ENCODE data around the gene ACYP1.

Gene ACYP1

DNA sequence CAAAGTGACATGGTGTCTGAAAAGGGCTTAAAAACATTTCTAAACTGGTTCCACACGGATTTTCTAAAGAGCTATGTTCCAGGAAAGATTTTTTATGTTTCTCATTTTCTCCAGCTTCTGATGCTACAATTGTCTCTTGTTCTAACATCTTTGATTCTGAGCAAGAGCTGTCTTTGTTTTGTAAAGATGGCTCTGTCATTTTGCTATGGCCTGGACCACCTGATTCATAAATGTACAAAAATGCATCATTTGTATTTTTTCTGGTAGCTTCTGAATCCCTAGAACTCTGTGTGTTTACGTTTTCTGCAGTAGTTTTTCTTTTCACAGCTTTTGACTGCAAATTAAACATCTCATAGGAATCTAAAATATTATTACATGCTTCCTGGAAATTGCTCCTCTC, 15.7 kb downstream of the ACYP1 start:
- Histone ChIP-seq H3K9me2 (replicated peaks; ENCODE audit: insufficient read depth, low read length) (no peaks in the 10 kb centered on the region), H3K27me3 (replicated peaks; ENCODE audit: insufficient read depth, low read length) (no peaks in the 10 kb centered on the region), H3K27ac (ENCODE audit: low read length) (no peak overlapping the region), H4K20me1 (ENCODE audit: insufficient read depth, low read length) (no peaks in the 10 kb centered on the region), H3F3A (ENCODE audit: insufficient read depth, low read length) (peaks cover 3% of the 10 kb centered on the region; the same call in 1 of the 2 replicates), H3K9me3 (replicated peaks; ENCODE audit: insufficient read depth, low read length) (no peaks in the 10 kb centered on the region), H3K9ac (ENCODE audit: low read length) (no peak overlapping the region), H3K4me1 (ENCODE audit: low read length) (no peaks in the 10 kb centered on the region), H3K36me3 (replicated peaks; ENCODE audit: insufficient read depth, low read length) (no peaks in the 10 kb centered on the region), H3K4me3 (ENCODE audit: low read length) (no peak overlapping the region), H3K79me2 (ENCODE audit: low read length) (no peaks in the 10 kb centered on the region), H2AFZ (ENCODE audit: low read length) (no peak overlapping the region), H3K4me2 (ENCODE audit: low read depth, low read length) (no peak overlapping the region)
- TF ChIP-seq, protein P1, sequence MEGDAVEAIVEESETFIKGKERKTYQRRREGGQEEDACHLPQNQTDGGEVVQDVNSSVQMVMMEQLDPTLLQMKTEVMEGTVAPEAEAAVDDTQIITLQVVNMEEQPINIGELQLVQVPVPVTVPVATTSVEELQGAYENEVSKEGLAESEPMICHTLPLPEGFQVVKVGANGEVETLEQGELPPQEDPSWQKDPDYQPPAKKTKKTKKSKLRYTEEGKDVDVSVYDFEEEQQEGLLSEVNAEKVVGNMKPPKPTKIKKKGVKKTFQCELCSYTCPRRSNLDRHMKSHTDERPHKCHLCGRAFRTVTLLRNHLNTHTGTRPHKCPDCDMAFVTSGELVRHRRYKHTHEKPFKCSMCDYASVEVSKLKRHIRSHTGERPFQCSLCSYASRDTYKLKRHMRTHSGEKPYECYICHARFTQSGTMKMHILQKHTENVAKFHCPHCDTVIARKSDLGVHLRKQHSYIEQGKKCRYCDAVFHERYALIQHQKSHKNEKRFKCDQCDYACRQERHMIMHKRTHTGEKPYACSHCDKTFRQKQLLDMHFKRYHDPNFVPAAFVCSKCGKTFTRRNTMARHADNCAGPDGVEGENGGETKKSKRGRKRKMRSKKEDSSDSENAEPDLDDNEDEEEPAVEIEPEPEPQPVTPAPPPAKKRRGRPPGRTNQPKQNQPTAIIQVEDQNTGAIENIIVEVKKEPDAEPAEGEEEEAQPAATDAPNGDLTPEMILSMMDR (IDR thresholded peaks at IDR 0.05; ENCODE audit: low read length) = no peak
- TF ChIP-seq EZH2phosphoT487 (IDR thresholded peaks at IDR 0.05; ENCODE audit: low read length) = no peak
- TF ChIP-seq EZH2 (optimal IDR thresholded peaks at IDR 0.05; ENCODE audit: low read depth, low read length) = no peak
- DNase-seq = no peak

DNA sequence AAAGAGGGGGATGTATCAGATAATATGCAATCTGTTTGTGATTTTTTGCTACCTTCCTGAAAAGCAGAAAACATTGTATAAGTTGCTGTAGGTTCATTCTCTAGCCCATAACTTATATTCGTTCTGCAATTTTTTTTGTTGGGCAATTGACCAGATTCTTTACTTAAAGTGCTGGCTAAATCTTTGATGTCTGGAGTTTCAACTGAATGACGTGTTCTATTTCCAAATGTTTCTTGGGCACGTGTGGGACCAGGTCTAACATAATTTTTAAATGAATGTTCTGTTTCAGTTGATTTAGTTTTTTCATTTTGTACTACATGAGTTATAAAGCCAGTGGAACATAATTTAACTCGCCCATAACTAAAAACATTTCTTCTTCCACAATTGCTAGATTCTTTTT, 16.3 kb downstream of the ACYP1 start:
- Histone ChIP-seq H3K9me3 (replicated peaks; ENCODE audit: insufficient read depth, low read length) (no peaks in the 10 kb centered on the region), H3K79me2 (ENCODE audit: low read length) (no peaks in the 10 kb centered on the region), H3F3A (ENCODE audit: insufficient read depth, low read length) (0 out of 2 replicates have a peak, but pooled peaks cover under 1% of the 10 kb centered on the region), H4K20me1 (ENCODE audit: insufficient read depth, low read length) (no peaks in the 10 kb centered on the region), H3K9ac (ENCODE audit: low read length) (no peak overlapping the region), H3K27ac (ENCODE audit: low read length) (no peak overlapping the region), H3K4me2 (ENCODE audit: low read depth, low read length) (no peak overlapping the region), H2AFZ (ENCODE audit: low read length) (no peak overlapping the region), H3K4me1 (ENCODE audit: low read length) (no peaks in the 10 kb centered on the region), H3K4me3 (ENCODE audit: low read length) (no peak overlapping the region), H3K27me3 (replicated peaks; ENCODE audit: insufficient read depth, low read length) (no peaks in the 10 kb centered on the region), H3K9me2 (replicated peaks; ENCODE audit: insufficient read depth, low read length) (no peaks in the 10 kb centered on the region), H3K36me3 (replicated peaks; ENCODE audit: insufficient read depth, low read length) (no peaks in the 10 kb centered on the region)
- TF ChIP-seq EZH2phosphoT487 (IDR thresholded peaks at IDR 0.05; ENCODE audit: low read length) (no peak), EZH2 (optimal IDR thresholded peaks at IDR 0.05; ENCODE audit: low read depth, low read length) (no peak)
- TF ChIP-seq, protein P1 (IDR thresholded peaks at IDR 0.05; ENCODE audit: low read length) = no peak
- DNase-seq = no peak

DNA sequence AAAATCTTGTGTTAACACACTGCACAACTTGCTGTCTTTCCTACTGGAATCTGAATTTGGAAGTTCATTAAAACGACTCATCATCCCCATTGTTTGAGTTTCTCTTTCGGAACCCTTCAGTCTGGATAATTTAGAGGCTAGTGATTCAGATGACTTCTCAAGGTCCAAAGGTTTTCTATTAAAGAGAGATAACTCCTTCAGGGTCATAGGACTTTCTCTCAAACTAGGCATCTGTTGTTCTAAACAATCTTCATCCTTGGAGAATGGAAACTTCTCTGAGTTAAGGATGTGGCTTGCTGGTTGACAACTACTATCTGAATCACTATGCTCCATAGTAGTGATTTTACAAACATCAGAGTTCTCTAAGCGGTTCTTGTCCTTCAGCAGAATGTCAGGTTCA, 16.9 kb downstream of the ACYP1 start:
- no peak overlapping the region for H3K27ac ChIP-seq (ENCODE audit: low read length)
- no peak overlapping the region for H3K9ac ChIP-seq (ENCODE audit: low read length)
- H3K27me3 ChIP-seq (replicated peaks; ENCODE audit: insufficient read depth, low read length) = no peaks in the 10 kb centered on the region
- H2AFZ ChIP-seq (ENCODE audit: low read length) = no peak overlapping the region
- TF ChIP-seq EZH2phosphoT487 (IDR thresholded peaks at IDR 0.05; ENCODE audit: low read length) = no peak
- no peak for TF ChIP-seq EZH2 (optimal IDR thresholded peaks at IDR 0.05; ENCODE audit: low read depth, low read length)
- TF ChIP-seq, protein P1 (IDR thresholded peaks at IDR 0.05; ENCODE audit: low read length) = no peak
- no peaks in the 10 kb centered on the region for H3K79me2 ChIP-seq (ENCODE audit: low read length)
- no peak for DNase-seq
- H3K9me3 ChIP-seq (replicated peaks; ENCODE audit: insufficient read depth, low read length) = no peaks in the 10 kb centered on the region
- H3F3A ChIP-seq (ENCODE audit: insufficient read depth, low read length) = no peaks in the 10 kb centered on the region
- no peak overlapping the region for H3K4me2 ChIP-seq (ENCODE audit: low read depth, low read length)
- no peaks in the 10 kb centered on the region for H4K20me1 ChIP-seq (ENCODE audit: insufficient read depth, low read length)
- no peaks in the 10 kb centered on the region for H3K9me2 ChIP-seq (replicated peaks; ENCODE audit: insufficient read depth, low read length)
- no peak overlapping the region for H3K4me3 ChIP-seq (ENCODE audit: low read length)
- no peaks in the 10 kb centered on the region for H3K4me1 ChIP-seq (ENCODE audit: low read length)
- no peaks in the 10 kb centered on the region for H3K36me3 ChIP-seq (replicated peaks; ENCODE audit: insufficient read depth, low read length)

Data from MM.1S (cell line).